Measurements from ENCODE around the gene PLA2G7.
"Not testable (repeated sequence)": the region's sequence is repeated elsewhere in the genome, so short reads cannot be mapped to it uniquely, and the experiment has no call there.

PLA2G7 gene

GRCh38 chr6:46755865-46756264, 20.7 kb upstream of the PLA2G7 start:
- intact Hi-C loops (cut with DNase I) = no loop called here
- DNase-seq = no peak

DNA sequence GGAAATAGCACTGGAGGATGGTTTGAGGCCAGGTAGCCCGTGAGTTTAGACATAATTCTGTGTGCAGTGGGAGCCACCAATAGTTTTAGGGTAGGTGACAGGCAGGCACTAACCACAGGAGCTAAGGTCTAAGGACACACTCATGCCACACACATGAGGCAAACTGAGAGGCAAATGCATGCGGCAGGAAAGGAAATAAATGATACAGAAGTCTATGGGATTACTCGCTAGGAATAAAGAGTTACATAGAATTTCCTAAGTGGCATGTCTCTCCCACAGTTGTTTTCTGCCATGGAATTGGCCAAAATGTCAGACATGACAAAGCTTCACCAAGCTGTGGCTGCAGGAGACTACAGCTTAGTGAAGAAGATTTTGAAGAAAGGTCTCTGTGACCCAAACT, 16.5 kb upstream of the PLA2G7 start:
- intact Hi-C loops (cut with DNase I) = no loop called here
- no peak for DNase-seq

GRCh38 chr6:46749731-46750130, 14.6 kb upstream of the PLA2G7 start:
- no peak for DNase-seq
- intact Hi-C loops (cut with DNase I) = no loop called here

GRCh38 chr6:46748940-46749503, 13.8 kb upstream of the PLA2G7 start:
- intact Hi-C loops (cut with DNase I) = no loop called here
- no peak for DNase-seq

DNA sequence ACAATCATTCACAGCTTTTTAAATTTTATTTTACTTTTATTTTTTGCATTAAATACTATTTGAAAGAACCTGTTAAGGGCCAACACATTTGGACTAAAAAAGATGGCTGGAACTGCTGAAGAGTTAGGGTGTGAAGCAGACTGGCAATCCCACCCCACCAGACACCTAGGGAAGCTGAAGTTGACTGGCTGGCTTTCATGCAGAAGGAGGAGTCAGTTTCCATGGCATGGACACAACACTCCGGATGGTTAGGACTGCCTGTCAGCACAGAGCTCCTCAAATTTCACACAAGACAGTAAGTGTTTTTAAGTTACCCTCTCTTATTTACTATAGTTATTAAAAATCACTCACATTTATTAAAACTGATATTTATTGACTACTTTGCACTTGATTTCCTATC, 11.5 kb upstream of the PLA2G7 start, which contains the start of gene ANKRD66:
Gene ANKRD66, plus strand, starts transcription at position 238 of the 400 bp plus-strand sequence. CDS start 5,016 bp downstream, outside the sequence.
- no peak for DNase-seq
- intact Hi-C loops (cut with DNase I) = no loop called here

GRCh38 chr6:46745973-46746372, 10.8 kb upstream of the PLA2G7 start:
- DNase-seq = no peak
- intact Hi-C loops (cut with DNase I) = no loop called here

DNA sequence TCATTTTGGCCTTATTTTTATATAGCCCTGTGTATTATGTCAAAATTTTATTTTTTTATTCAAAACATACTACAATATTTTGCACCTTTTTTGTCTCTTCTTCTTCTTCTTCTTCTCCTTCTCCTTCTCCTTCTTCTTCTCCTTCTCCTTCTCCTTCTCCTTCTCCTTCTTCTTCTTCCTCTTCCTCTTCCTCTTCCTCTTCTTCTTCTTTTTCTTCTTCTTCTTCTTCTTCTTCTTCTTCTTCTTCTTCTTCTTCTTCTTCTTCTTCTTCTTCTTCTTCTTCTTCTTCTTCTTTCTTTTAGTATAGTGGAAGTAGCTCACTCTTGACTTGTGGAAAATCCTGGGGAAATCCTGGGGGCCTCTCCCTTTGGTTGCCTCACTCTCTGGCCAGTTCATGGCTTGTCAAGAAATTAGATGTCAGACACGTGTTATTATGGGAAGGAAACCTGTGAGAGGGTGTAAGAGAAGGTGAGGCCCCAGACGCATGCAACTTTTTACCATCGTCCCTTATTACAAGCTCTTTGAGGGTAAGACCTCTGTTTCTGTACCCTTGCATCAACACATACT, 9.1 kb upstream of the PLA2G7 start:
- DNase-seq; intact Hi-C loops (cut with DNase I): not testable (repeated sequence)

DNA sequence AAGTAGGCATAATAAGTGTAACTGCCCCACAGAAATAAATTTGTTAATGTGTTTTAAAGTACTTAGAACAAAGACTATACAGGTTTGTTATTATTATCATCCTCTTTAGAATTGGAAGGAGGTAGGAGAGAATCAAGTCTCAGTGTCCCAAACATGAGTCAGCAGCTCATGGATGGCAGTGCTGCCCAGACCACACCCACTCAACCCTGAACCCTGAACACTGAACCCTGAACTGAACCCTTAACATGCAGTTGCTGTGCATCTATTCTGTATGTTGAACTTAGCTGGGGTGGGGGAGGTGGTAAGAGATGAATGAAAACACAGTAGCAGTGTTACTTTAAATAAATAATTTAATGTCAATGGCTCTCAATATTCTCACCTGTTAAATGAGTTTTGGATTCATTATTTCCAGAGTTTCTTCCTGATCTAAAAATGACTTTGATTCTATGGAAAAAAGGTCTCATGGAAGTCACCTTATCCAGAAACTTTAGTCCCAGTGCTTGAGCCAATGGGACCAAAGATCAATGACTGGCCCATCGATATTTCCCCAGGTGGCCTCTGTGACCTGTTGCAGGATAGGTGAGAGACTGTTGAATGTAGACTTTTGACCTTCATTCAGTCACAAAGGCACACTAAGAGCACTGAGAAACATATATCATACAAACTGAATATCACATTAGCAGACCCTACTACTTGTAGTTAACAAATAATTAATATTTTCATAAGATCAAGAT, 8.4 kb upstream of the PLA2G7 start:
- intact Hi-C loops (cut with DNase I) = no loop called here
- DNase-seq = no peak

DNA sequence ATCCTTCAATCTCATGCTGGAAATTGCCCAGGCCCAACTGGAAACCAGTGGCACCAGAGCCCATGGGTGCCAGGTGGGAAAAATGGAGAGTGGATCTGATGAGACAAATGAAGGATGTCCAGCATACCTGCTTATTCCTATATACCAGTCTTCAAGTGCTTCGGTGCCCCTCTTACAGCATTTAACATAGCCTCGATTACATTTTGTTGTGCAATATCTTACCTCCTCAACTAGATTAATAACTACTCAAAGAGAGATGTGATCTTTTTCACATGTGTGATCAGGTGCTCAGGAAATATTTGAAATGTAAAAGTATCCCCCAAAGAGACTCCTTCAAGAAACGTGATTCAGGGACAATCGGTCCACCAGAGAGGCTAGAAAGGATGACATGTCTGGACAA, 6.7 kb upstream of the PLA2G7 start:
- no peak for DNase-seq
- intact Hi-C loops (cut with DNase I) = no loop called here

GRCh38 chr6:46741482-46741881, 6.3 kb upstream of the PLA2G7 start:
- intact Hi-C loops (cut with DNase I) = no loop called here
- DNase-seq = no peak

DNA sequence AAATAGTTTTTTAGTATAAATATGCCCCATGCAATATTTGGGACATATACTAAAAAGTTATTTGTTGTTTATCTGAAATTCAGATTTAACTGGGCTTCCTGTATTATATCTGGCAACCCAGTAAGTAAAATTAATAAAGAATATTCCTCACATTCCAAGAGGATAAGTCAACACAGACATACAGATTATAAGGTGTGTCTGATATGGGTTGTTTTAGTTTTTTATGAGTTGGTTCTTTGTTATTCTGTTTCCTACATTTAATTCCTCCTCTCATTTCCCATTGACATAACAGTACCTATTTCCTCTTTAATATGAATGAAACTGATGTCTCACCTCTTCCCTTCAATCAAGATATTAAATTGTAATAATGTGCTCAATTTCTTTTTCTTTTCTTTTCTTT, 1.7 kb upstream of the PLA2G7 start:
- intact Hi-C loops (cut with DNase I) = no loop called here
- no peak for DNase-seq

- intact Hi-C loops (cut with DNase I) = no loop called here
- DNase-seq = peak in 6 of 42 donors; percentile 12 to 49 (median 29)
Observed at GRCh38 chr6:46735720-46736031, 501 bp upstream of the PLA2G7 start.

GRCh38 chr6:46733341-46733801, 1.8 kb downstream of the PLA2G7 start:
- intact Hi-C loops (cut with DNase I) = no loop called here
- DNase-seq = peak in 5 of 42 donors; percentile 5 to 39 (median 17)

- intact Hi-C loops (cut with DNase I) = no loop called here
- no peak for DNase-seq
Observed at GRCh38 chr6:46730921-46731461, 4.2 kb downstream of the PLA2G7 start.

- DNase-seq = no peak
- intact Hi-C loops (cut with DNase I) = no loop called here
Observed at GRCh38 chr6:46729787-46730326, 5.3 kb downstream of the PLA2G7 start.

DNA sequence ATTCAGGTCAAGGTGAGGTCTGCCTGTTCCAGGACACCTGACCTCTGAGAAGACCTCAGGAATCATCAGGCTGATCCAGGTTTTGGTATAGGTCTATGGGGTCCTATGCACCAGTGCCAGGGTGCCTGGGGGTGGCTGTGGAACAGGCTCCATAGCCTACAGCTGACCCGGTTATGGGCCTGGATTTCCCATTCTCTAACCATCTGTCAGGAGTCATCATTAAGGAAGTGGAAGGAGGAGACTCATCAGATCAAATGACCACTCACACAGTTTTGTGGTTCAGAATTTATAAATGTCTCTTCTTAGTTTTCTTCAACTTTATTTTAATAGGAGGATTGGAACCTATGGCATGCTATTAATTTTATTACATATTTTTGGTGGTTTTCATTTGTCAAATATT, 14.8 kb downstream of the PLA2G7 start:
- no peak for DNase-seq
- intact Hi-C loops (cut with DNase I) = no loop called here

GRCh38 chr6:46719099-46719498, 16.1 kb downstream of the PLA2G7 start:
- intact Hi-C loops (cut with DNase I) = no loop called here
- peak in 13 of 42 donors; percentile 10 to 66 (median 29) for DNase-seq

- DNase-seq = no peak
- intact Hi-C loops (cut with DNase I) = no loop called here
Observed at GRCh38 chr6:46715141-46715540, 20.0 kb downstream of the PLA2G7 start.

GRCh38 chr6:46711491-46711890, 23.7 kb downstream of the PLA2G7 start:
- DNase-seq = no peak
- intact Hi-C loops (cut with DNase I) = no loop called here

DNA sequence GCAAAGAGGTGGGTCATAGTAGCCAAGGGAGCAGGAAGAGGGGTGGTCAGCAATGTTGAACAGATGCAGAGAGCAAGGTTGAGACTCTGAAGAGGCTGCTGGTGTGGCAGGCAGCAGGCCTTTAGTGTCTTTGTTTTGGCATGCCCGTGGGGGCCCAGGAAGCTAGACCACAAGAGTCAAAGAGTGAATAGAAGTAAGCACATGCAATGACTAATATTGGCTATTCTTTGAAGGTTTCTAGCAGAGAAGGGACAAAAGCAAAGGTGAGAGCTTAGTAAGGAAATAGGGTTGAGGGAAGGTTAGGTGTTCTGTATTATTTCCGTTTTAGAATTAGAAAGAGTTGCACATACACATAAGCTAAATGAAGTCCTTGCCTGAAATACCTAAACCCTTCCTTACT, 28.7 kb downstream of the PLA2G7 start:
- intact Hi-C loops (cut with DNase I) = no loop called here
- DNase-seq = no peak
